Keratinocyte (primary cell): ENCODE measurements around the gene ZNF275. TPM values are rescaled to one million over a fixed set of nuclear protein-coding genes. Genes with fewer than 3 reads are reported as not detected.

Source experiments
- DNase-seq: peaks from one replicate; pipeline ENCODE4 v3.0.0-alpha.2; 2011; ENCODE audit warnings: low read depth, missing footprints, low spot score
- FAIRE-seq: peaks from 2 replicates; lab custom pipeline; 2011; peaks lifted over from hg19 to GRCh38; lab: Jason Lieb, UNC
- H2AFZ ChIP-seq: 2 replicates; pipeline ENCODE4 v1.6.0; 2012; ENCODE audit warnings: low read length, control low read depth, inconsistent platforms; ENCODE audit not compliant: control insufficient read depth
- H3K27ac ChIP-seq: 2 replicates; pipeline ENCODE4 v1.5.1; 2011; ENCODE audit warnings: low read length; ENCODE audit not compliant: control insufficient read depth, insufficient read depth
- H3K27me3 ChIP-seq: 3 replicates; pipeline ENCODE4 v1.6.0; 2011; ENCODE audit warnings: low read length; ENCODE audit not compliant: control insufficient read depth, insufficient read depth; ENCODE audit errors: extremely low read depth
- H3K36me3 ChIP-seq, 2 experiments: 2 replicates in 1 of 2; 3 replicates in 1 of 2; pipeline ENCODE4 v1.5.1; 2011; ENCODE audit warnings: low read length in 2 of 2, mild to moderate bottlenecking in 1 of 2; ENCODE audit not compliant: control insufficient read depth in 2 of 2, insufficient read depth in 2 of 2; ENCODE audit errors: extremely low read depth in 1 of 2
- H3K4me1 ChIP-seq: 3 replicates; pipeline ENCODE4 v1.5.1; 2011; ENCODE audit warnings: low read length; ENCODE audit not compliant: control insufficient read depth, insufficient read depth; ENCODE audit errors: extremely low read depth
- H3K4me2 ChIP-seq: 3 replicates; pipeline ENCODE4 v1.6.0; 2011; ENCODE audit warnings: low read depth, low read length; ENCODE audit not compliant: control insufficient read depth, insufficient read depth; ENCODE audit errors: extremely low read depth
- H3K4me3 ChIP-seq, 3 experiments: fragments of 200-600 bp in 1 of 3; sonication (generic) in 1 of 3; 2 replicates in 2 of 3; 3 replicates in 1 of 3; pipeline ENCODE4 v1.5.1; 2011 to 2016; ENCODE audit warnings: low read length in 3 of 3, mild to moderate bottlenecking in 3 of 3, control low read depth in 2 of 3, inconsistent platforms in 1 of 3, low read depth in 1 of 3, mixed read lengths in 1 of 3, mixed run types in 1 of 3, moderate library complexity in 1 of 3; ENCODE audit not compliant: control insufficient read depth in 2 of 3, insufficient read depth in 2 of 3; ENCODE audit errors: extremely low read depth in 1 of 3
- H3K79me2 ChIP-seq: 2 replicates; pipeline ENCODE4 v1.6.0; 2012; ENCODE audit warnings: low read length; ENCODE audit not compliant: control insufficient read depth, insufficient read depth
- H3K9ac ChIP-seq: 3 replicates; pipeline ENCODE4 v1.6.0; 2011; ENCODE audit warnings: low read length; ENCODE audit not compliant: control insufficient read depth, insufficient read depth; ENCODE audit errors: extremely low read depth
- H3K9me1 ChIP-seq: 3 replicates; pipeline ENCODE4 v1.6.0; 2011; ENCODE audit warnings: low read length; ENCODE audit not compliant: control insufficient read depth, insufficient read depth; ENCODE audit errors: extremely low read depth
- H3K9me3 ChIP-seq: 2 replicates; pipeline ENCODE4 v1.5.1; 2012; ENCODE audit warnings: low read depth, low read length; ENCODE audit not compliant: control insufficient read depth
- H4K20me1 ChIP-seq: 3 replicates; pipeline ENCODE4 v1.6.0; 2011; ENCODE audit warnings: low read length; ENCODE audit not compliant: control insufficient read depth, insufficient read depth; ENCODE audit errors: extremely low read depth
- CTCF ChIP-seq, 3 experiments: IDR thresholded peaks in 1 of 3; conservative IDR thresholded peaks in 1 of 3; optimal IDR thresholded peaks in 1 of 3; 2 replicates in 2 of 3; 3 replicates in 1 of 3; pipeline versions ENCODE3 to v1.5.1; 2011; ENCODE audit warnings: low read length in 3 of 3, mild to moderate bottlenecking in 3 of 3, moderate library complexity in 2 of 3, control low read depth in 1 of 3, inconsistent platforms in 1 of 3; ENCODE audit not compliant: insufficient read depth in 2 of 3; ENCODE audit errors: extremely low read depth in 1 of 3
- EZH2 ChIP-seq: IDR thresholded peaks from one replicate; pipeline ENCODE4 v1.6.1; 2012; ENCODE audit warnings: inconsistent platforms, mild to moderate bottlenecking, low read length, moderate library complexity
- dilution Hi-C: fragments of 300-500 bp; cut with MboI; formaldehyde crosslinking; loops from one replicate; pipeline ENCODE4 v1.7.0; 2020; ENCODE audit warnings: low sequenced_read_pairs; ENCODE audit not compliant: extremely low pct_ligation_motif_present
- polyA plus RNA-seq, 5 experiments: library from polyadenylated mRNA; depleted of rRNA in 3 of 5; stranded (reverse) in 3 of 5; stranded (forward) in 1 of 5; unstranded in 1 of 5; fragments of >200 nt; gene quantifications; 1 replicate in 1 of 5; 2 replicates in 3 of 5; 3 replicates in 1 of 5; pipeline versions ENCODE4 v1.2.1 to v1.2.3, GENCODE V29; 2011 to 2012; ENCODE audit warnings: missing spikeins in 2 of 5, low read depth in 1 of 5, low replicate concordance in 1 of 5

The ZNF275 gene
- polyA plus RNA-seq, 1 donor (not counting 4 experiments of a cell fraction or from before 2014, with no cell fraction given): 5.3 TPM

GRCh38 chrX:153303276-153304262 lies 30.4 kb upstream of the ZNF275 start:
- H3K27ac ChIP-seq: no peak overlapping the region
- no peak overlapping the region for H3K4me2 ChIP-seq
- peaks cover 3% of the 10 kb centered on the region for H3K27me3 ChIP-seq
- no peak for TF ChIP-seq CTCF (optimal IDR thresholded peaks at IDR 0.05 in 1 of 3, IDR thresholded peaks at IDR 0.05 in 1 of 3, conservative IDR thresholded peaks at IDR 0.05 in 1 of 3; ENCODE audit: extremely low read depth in 1 of 3, insufficient read depth in 2 of 3, low read length in 3 of 3)
- no peak for TF ChIP-seq EZH2
- no peak overlapping the region for H3K9ac ChIP-seq
- no peak overlapping the region for H3K4me3 ChIP-seq
- H3K4me1 ChIP-seq: no peaks in the 10 kb centered on the region
- no peaks in the 10 kb centered on the region for H3K9me1 ChIP-seq
- no peaks in the 10 kb centered on the region for H4K20me1 ChIP-seq
- H3K9me3 ChIP-seq: no peaks in the 10 kb centered on the region
- H3K36me3 ChIP-seq: no peaks in the 10 kb centered on the region
- dilution Hi-C loops: no loop called here
- DNase-seq (no peak), FAIRE-seq (no peak)
- no peak overlapping the region for H2AFZ ChIP-seq
- H3K79me2 ChIP-seq: no peaks in the 10 kb centered on the region

- no peak overlapping the region for H3K27ac ChIP-seq
- dilution Hi-C loops: no loop called here
- H2AFZ ChIP-seq: no peak overlapping the region
- H3K4me2 ChIP-seq: no peak overlapping the region
- H3K9me1 ChIP-seq: no peaks in the 10 kb centered on the region
- H3K9me3 ChIP-seq: no peaks in the 10 kb centered on the region
- H3K9ac ChIP-seq: no peak overlapping the region
- peaks cover 3% of the 10 kb centered on the region for H3K27me3 ChIP-seq
- H3K79me2 ChIP-seq: no peaks in the 10 kb centered on the region
- H3K4me3 ChIP-seq: no peak overlapping the region
- H3K36me3 ChIP-seq: no peaks in the 10 kb centered on the region
- H3K4me1 ChIP-seq: no peaks in the 10 kb centered on the region
- TF ChIP-seq CTCF (optimal IDR thresholded peaks at IDR 0.05 in 1 of 3, IDR thresholded peaks at IDR 0.05 in 1 of 3, conservative IDR thresholded peaks at IDR 0.05 in 1 of 3; ENCODE audit: extremely low read depth in 1 of 3, insufficient read depth in 2 of 3, low read length in 3 of 3) (no peak), EZH2 (no peak)
- FAIRE-seq: no peak
- no peak for DNase-seq
- H4K20me1 ChIP-seq: no peaks in the 10 kb centered on the region
Measured at GRCh38 chrX:153304988-153305736, 28.8 kb upstream of the ZNF275 start.
